ENCODE data around the gene JAK3. TPM values are rescaled to one million over a fixed set of nuclear protein-coding genes. Genes with fewer than 3 reads are reported as not detected.
A peak's percentile ranks its signal among the peaks of the same experiment; 100 is the strongest.

Gene JAK3
- total and polyA plus RNA-seq, 10 of the 15 experiments (the other 5 are each of a cell fraction or from before 2014, with no cell fraction given): 7.8 to 67.9 (median 33.3) TPM

- no peak overlapping the region for H3K9ac ChIP-seq (ENCODE audit: control insufficient read depth, insufficient read depth, low read length)
- no peak overlapping the region for H3K27ac ChIP-seq (ENCODE audit: control insufficient read depth, insufficient read depth)
- intact Hi-C loops (cut with micrococcal nuclease; ENCODE audit: unreplicated experiment): no loop called here
- in situ Hi-C loops (cut with MboI): no loop called here
- H3K4me3 ChIP-seq: no peak overlapping the region
- H3K9me3 ChIP-seq (replicated peaks; ENCODE audit: control insufficient read depth, insufficient read depth, low read length): no peaks in the 10 kb centered on the region
- FAIRE-seq (no peak), ATAC-seq (peak; percentile 38; the same call in 2 of the 3 replicates), DNase-seq (ENCODE audit: low read depth, low spot score) (no peak)
- no TSS peak for BruUV-seq (replicated peaks)
- no peak overlapping the region for H2AFZ ChIP-seq (ENCODE audit: control insufficient read depth, low read depth, low read length)
- ChIA-PET CTCF (no interaction called here), POLR2A (interaction anchor here (0.6 kb wide), 1 partner anchor 421 kb away, joined by 5 read pairs; no protein-coding TSS in a partner anchor), RAD21 (ENCODE audit: unreplicated experiment) (no interaction called here), SMC1A (ENCODE audit: uncharacterized antibody, unreplicated experiment) (no interaction called here)
- H3K4me2 ChIP-seq (ENCODE audit: control insufficient read depth, insufficient read depth): no peak overlapping the region
- no peaks in the 10 kb centered on the region for H3K79me2 ChIP-seq (ENCODE audit: control insufficient read depth, insufficient read depth, low read length)
- no peaks in the 10 kb centered on the region for H3K36me3 ChIP-seq (ENCODE audit: control insufficient read depth in 2 of 2, insufficient read depth in 2 of 2, low read length in 1 of 2)
- H4K20me1 ChIP-seq (ENCODE audit: control insufficient read depth, insufficient read depth): no peaks in the 10 kb centered on the region
- 29% methylated on average over 3 of the region's 3 CpGs for WGBS (ENCODE audit: insufficient coverage, insufficient replicate concordance, low lambda C conversion rate, missing lambda C conversion rate)
- H3K4me1 ChIP-seq (ENCODE audit: control insufficient read depth, insufficient read depth, low read length): no peaks in the 10 kb centered on the region
- TF ChIP-seq MEF2A (IDR thresholded peaks at IDR 0.05; ENCODE audit: insufficient read depth, low read depth, low read length) (no peak), SRF (IDR thresholded peaks at IDR 0.05; ENCODE audit: low read depth in 2 of 2, low read length in 2 of 2) (0 out of 4 replicates have a peak, but pooled peaks have one; percentile 20 to 21)
- peaks cover 4% of the 10 kb centered on the region in 2 experiments; a peak in 3 of 4 replicates for H3K27me3 ChIP-seq (replicated peaks in 1 of 2; ENCODE audit: control insufficient read depth in 2 of 2, insufficient read depth in 2 of 2, low read length in 1 of 2)
These were observed 40.8 kb downstream of the JAK3 start for GRCh38 chr19:17806945-17807344.

GRCh38 chr19:17805427-17805826, 42.4 kb downstream of the JAK3 start:
- in situ Hi-C loops (cut with MboI): no loop called here
- Histone ChIP-seq H3K9me3 (replicated peaks; ENCODE audit: control insufficient read depth, insufficient read depth, low read length) (no peaks in the 10 kb centered on the region), H3K79me2 (ENCODE audit: control insufficient read depth, insufficient read depth, low read length) (no peaks in the 10 kb centered on the region), H3K9ac (ENCODE audit: control insufficient read depth, insufficient read depth, low read length) (no peak overlapping the region), H3K4me1 (ENCODE audit: control insufficient read depth, insufficient read depth, low read length) (no peaks in the 10 kb centered on the region), H3K4me3 (no peak overlapping the region), H2AFZ (ENCODE audit: control insufficient read depth, low read depth, low read length) (no peak overlapping the region), H3K4me2 (ENCODE audit: control insufficient read depth, insufficient read depth) (no peak overlapping the region), H3K27me3 (replicated peaks in 1 of 2; ENCODE audit: control insufficient read depth in 2 of 2, insufficient read depth in 2 of 2, low read length in 1 of 2) (peaks cover 4% of the 10 kb centered on the region in 2 experiments; a peak in 3 of 4 replicates), H3K27ac (ENCODE audit: control insufficient read depth, insufficient read depth) (no peak overlapping the region), H4K20me1 (ENCODE audit: control insufficient read depth, insufficient read depth) (no peaks in the 10 kb centered on the region), H3K36me3 (ENCODE audit: control insufficient read depth in 2 of 2, insufficient read depth in 2 of 2, low read length in 1 of 2) (no peaks in the 10 kb centered on the region)
- no peak for DNase-seq (ENCODE audit: low read depth, low spot score)
- ATAC-seq: no peak
- no TSS peak for BruUV-seq (replicated peaks)
- no peak for FAIRE-seq
- ChIA-PET CTCF (interaction anchor here (0.7 to 1.8 kb wide), 2 partner anchors 51 to 419 kb away, joined by 3 to 4 read pairs; no protein-coding TSS in a partner anchor), RAD21 (ENCODE audit: unreplicated experiment) (no interaction called here), SMC1A (ENCODE audit: uncharacterized antibody, unreplicated experiment) (no interaction called here), POLR2A (interaction anchor here (0.7 kb wide), 1 partner anchor 29 kb away, joined by 3 read pairs; no protein-coding TSS in a partner anchor)
- TF ChIP-seq ZBTB33 (IDR thresholded peaks at IDR 0.05): no peak
- no peak for TF ChIP-seq SMAD1 (IDR thresholded peaks at IDR 0.05; ENCODE audit: low read depth, partially characterized antibody)
- TF ChIP-seq IRF3 (IDR thresholded peaks at IDR 0.05): no peak
- no peak for TF ChIP-seq CHD4 (IDR thresholded peaks at IDR 0.05)
- no peak for TF ChIP-seq PRDM15 (CRISPR knock-in tag; IDR thresholded peaks at IDR 0.05)
- no peak for TF ChIP-seq ATF7 (IDR thresholded peaks at IDR 0.05; ENCODE audit: low read depth)
- TF ChIP-seq ZNF622 (IDR thresholded peaks at IDR 0.05): no peak
- TF ChIP-seq JUNB (IDR thresholded peaks at IDR 0.05): no peak
- TF ChIP-seq SUPT20H (IDR thresholded peaks at IDR 0.05; ENCODE audit: borderline replicate concordance, control insufficient read depth, low read depth, low read length): no peak
- intact Hi-C loops (cut with micrococcal nuclease; ENCODE audit: unreplicated experiment): no loop called here
- WGBS (ENCODE audit: insufficient coverage, insufficient replicate concordance, low lambda C conversion rate, missing lambda C conversion rate): 46% methylated on average over 4 of the region's 4 CpGs

Measured in GM12878 (cell line).